Sigmoid colon (tissue), 4 donors: ENCODE results near the gene EDARADD.

Experiments
- CTCF ChIP-seq, 4 experiments: fragments of 450-650 bp in 3 of 4; fragments of 200-600 bp in 1 of 4; IDR thresholded peaks; one replicate each; pipeline ENCODE4 v1.5.1; 2016 to 2019; ENCODE audit warnings: antibody characterized with exemption in 4 of 4, mild to moderate bottlenecking in 3 of 4, moderate library complexity in 2 of 4
- POLR2AphosphoS5 ChIP-seq, 4 donors: sonication (generic); formaldehyde crosslinking; IDR thresholded peaks; one replicate each; pipeline ENCODE4 v1.6.1; 2017; ENCODE audit warnings: antibody characterized with exemption in 4 of 4

DNA sequence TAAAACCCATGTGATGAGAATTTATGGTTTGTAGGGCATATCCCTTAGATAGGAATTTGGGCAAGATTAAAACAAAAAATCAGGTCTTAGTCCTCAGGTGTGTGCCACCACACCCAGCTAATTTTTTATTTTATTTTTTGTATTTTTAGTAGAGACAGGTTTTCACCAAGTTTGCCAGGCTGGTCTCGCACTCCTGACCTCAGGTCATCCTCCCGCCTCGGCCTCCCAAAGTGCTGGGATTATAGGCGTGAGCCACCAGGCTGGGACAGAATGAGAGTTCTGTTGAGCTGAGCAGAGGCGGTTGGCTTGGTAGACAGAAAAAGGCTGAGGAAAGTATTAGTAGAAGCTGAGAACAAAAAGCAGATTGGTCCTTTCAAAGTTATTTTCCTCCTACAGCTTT, 43.8 kb upstream of the EDARADD start:
- TF ChIP-seq CTCF (IDR thresholded peaks at IDR 0.05) (no peak), POLR2AphosphoS5 (IDR thresholded peaks at IDR 0.05) (no peak)
